GM21737 (cell line): ENCODE measurements around the gene ABTB2.

ENCODE experiments used
- ATAC-seq: cut with Tn5 transposase; IDR thresholded peaks from one replicate; pipeline ENCODE4 v1.9.1; 2021; ENCODE audit warnings: mild to moderate bottlenecking, moderate library complexity; ENCODE audit not compliant: unreplicated experiment

The ABTB2 gene

GRCh38 chr11:34344410-34344767 is 13.4 kb downstream of the ABTB2 start:
- ATAC-seq: no peak

- ATAC-seq: no peak
These were observed 14.1 kb downstream of the ABTB2 start for GRCh38 chr11:34343686-34344085.

- ATAC-seq: no peak
These were observed 14.7 kb downstream of the ABTB2 start for GRCh38 chr11:34343153-34343552.

- ATAC-seq: no peak
These were observed 15.8 kb downstream of the ABTB2 start for GRCh38 chr11:34341931-34342533.

GRCh38 chr11:34341096-34341495 is 16.7 kb downstream of the ABTB2 start:
- no peak for ATAC-seq

- no peak for ATAC-seq
These were observed 17.2 kb downstream of the ABTB2 start for GRCh38 chr11:34340653-34341052.

- ATAC-seq: peak; percentile 80
These were observed 18.4 kb downstream of the ABTB2 start for GRCh38 chr11:34339149-34340064.

GRCh38 chr11:34337016-34337415 is 20.8 kb downstream of the ABTB2 start:
- ATAC-seq: no peak

GRCh38 chr11:34335801-34336200 is 22.0 kb downstream of the ABTB2 start:
- no peak for ATAC-seq

GRCh38 chr11:34335331-34335730 is 22.5 kb downstream of the ABTB2 start:
- no peak for ATAC-seq

GRCh38 chr11:34333787-34334186 is 24.0 kb downstream of the ABTB2 start:
- no peak for ATAC-seq

GRCh38 chr11:34332524-34332923 is 25.3 kb downstream of the ABTB2 start:
- no peak for ATAC-seq

- ATAC-seq: no peak
These were observed 26.1 kb downstream of the ABTB2 start for GRCh38 chr11:34331736-34332135.

- ATAC-seq: no peak
These were observed 26.5 kb downstream of the ABTB2 start for GRCh38 chr11:34331329-34331728.

- ATAC-seq: no peak
These were observed 27.2 kb downstream of the ABTB2 start for GRCh38 chr11:34330653-34331052.

- no peak for ATAC-seq
These were observed 27.9 kb downstream of the ABTB2 start for GRCh38 chr11:34329876-34330275.

GRCh38 chr11:34328632-34328910 is 29.2 kb downstream of the ABTB2 start:
- no peak for ATAC-seq

GRCh38 chr11:34327804-34328631 is 29.8 kb downstream of the ABTB2 start:
- no peak for ATAC-seq

GRCh38 chr11:34324466-34324865 is 33.3 kb downstream of the ABTB2 start:
- no peak for ATAC-seq

- no peak for ATAC-seq
These were observed 34.2 kb downstream of the ABTB2 start for GRCh38 chr11:34323601-34324000.

- no peak for ATAC-seq
These were observed 39.4 kb downstream of the ABTB2 start for GRCh38 chr11:34318111-34319037.
